ENCODE measurements around the gene SYNGAP1. TPM values are rescaled to one million over a fixed set of nuclear protein-coding genes. Genes with fewer than 3 reads are reported as not detected.

SYNGAP1 gene
- total and polyA plus RNA-seq, 9 of the 15 experiments (the other 6 are each of a cell fraction or from before 2014, with no cell fraction given), result 0.01 to 22.8 (median 3.2) TPM

DNA sequence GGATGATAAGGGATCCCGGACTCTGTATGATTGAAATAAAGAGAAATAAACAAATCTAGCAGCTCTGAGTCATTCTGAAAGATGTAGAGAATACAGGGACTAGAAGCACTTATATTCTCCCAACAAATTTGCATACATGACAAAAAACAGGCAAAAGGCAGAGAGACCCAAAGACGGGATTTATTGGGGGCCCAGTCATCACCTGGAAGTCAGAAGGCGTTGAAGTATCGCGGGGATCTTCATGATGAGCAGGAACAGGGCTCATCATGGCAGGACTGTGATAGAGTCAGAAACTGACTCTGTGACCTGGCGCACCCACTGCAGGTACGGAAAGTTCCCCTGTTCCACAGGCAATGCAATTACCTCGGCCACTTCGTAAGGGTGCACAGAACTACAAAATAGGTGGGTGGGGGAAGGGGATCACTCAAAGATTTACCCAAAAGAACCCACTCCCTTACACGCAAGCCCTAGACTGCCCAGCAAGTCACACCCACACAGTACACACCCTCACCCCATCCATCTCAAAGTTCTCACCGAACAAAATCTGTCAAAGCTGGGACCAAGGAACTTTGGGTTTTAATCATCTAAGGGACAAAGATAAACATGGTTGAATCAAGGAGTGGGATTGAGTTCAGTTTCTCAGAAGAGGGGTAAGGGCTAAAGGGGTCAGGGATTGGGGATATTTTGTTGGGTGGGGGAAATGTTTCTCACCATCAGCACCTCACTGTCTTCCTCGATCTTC is 3.3 kb upstream of the SYNGAP1 start (continued):
- TF ChIP-seq, protein P1, sequence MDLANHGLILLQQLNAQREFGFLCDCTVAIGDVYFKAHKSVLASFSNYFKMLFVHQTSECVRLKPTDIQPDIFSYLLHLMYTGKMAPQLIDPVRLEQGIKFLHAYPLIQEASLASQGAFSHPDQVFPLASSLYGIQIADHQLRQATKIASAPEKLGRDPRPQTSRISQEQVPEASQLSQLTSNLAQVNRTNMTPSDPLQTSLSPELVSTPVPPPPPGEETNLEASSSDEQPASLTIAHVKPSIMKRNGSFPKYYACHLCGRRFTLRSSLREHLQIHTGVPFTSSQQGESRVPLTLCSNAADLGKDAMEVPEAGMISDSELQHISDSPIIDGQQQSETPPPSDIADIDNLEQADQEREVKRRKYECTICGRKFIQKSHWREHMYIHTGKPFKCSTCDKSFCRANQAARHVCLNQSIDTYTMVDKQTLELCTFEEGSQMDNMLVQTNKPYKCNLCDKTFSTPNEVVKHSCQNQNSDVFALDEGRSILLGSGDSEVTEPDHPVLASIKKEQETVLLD (IDR thresholded peaks at IDR 0.05), result no peak
- TF ChIP-seq CBX3 (IDR thresholded peaks at IDR 0.05; ENCODE audit: borderline replicate concordance in 1 of 2, low read length in 2 of 2) (no peak), RCOR1 (IDR thresholded peaks at IDR 0.05; ENCODE audit: borderline replicate concordance in 1 of 2, low read depth in 2 of 2, low read length in 2 of 2) (0 out of 4 replicates have a peak, but pooled peaks of 1 of the 2 experiments have one; percentile 11), NFE2 (IDR thresholded peaks at IDR 0.05; ENCODE audit: low read depth) (no peak), KDM1A (IDR thresholded peaks at IDR 0.05) (0 out of 4 replicates have a peak, but pooled peaks of 1 of the 2 experiments have one; percentile 31), PPARD (CRISPR knock-in tag; IDR thresholded peaks at IDR 0.05) (no peak), ZNF507 (tag; conservative IDR thresholded peaks at IDR 0.05) (no peak), RAD21 (CRISPR knock-in tag; conservative IDR thresholded peaks at IDR 0.05 in 1 of 2, IDR thresholded peaks at IDR 0.05 in 1 of 2) (0 out of 4 replicates have a peak, but pooled peaks of 1 of the 2 experiments have one; percentile 3), MEF2A (IDR thresholded peaks at IDR 0.05; ENCODE audit: control insufficient read depth, low read depth, low read length) (no peak), MEF2D (tag; conservative IDR thresholded peaks at IDR 0.05; ENCODE audit: low read depth) (no peak), FOXM1 (IDR thresholded peaks at IDR 0.05; ENCODE audit: low read depth) (no peak), FOXM1 (CRISPR knock-in tag; IDR thresholded peaks at IDR 0.05; ENCODE audit: low read depth) (no peak), CBX2 (IDR thresholded peaks at IDR 0.05; ENCODE audit: insufficient read depth, low read length, poor library complexity, severe bottlenecking) (no peak), ESRRB (CRISPR knock-in tag; IDR thresholded peaks at IDR 0.05; ENCODE audit: borderline replicate concordance) (no peak)
- TF ChIP-seq, protein P2, sequence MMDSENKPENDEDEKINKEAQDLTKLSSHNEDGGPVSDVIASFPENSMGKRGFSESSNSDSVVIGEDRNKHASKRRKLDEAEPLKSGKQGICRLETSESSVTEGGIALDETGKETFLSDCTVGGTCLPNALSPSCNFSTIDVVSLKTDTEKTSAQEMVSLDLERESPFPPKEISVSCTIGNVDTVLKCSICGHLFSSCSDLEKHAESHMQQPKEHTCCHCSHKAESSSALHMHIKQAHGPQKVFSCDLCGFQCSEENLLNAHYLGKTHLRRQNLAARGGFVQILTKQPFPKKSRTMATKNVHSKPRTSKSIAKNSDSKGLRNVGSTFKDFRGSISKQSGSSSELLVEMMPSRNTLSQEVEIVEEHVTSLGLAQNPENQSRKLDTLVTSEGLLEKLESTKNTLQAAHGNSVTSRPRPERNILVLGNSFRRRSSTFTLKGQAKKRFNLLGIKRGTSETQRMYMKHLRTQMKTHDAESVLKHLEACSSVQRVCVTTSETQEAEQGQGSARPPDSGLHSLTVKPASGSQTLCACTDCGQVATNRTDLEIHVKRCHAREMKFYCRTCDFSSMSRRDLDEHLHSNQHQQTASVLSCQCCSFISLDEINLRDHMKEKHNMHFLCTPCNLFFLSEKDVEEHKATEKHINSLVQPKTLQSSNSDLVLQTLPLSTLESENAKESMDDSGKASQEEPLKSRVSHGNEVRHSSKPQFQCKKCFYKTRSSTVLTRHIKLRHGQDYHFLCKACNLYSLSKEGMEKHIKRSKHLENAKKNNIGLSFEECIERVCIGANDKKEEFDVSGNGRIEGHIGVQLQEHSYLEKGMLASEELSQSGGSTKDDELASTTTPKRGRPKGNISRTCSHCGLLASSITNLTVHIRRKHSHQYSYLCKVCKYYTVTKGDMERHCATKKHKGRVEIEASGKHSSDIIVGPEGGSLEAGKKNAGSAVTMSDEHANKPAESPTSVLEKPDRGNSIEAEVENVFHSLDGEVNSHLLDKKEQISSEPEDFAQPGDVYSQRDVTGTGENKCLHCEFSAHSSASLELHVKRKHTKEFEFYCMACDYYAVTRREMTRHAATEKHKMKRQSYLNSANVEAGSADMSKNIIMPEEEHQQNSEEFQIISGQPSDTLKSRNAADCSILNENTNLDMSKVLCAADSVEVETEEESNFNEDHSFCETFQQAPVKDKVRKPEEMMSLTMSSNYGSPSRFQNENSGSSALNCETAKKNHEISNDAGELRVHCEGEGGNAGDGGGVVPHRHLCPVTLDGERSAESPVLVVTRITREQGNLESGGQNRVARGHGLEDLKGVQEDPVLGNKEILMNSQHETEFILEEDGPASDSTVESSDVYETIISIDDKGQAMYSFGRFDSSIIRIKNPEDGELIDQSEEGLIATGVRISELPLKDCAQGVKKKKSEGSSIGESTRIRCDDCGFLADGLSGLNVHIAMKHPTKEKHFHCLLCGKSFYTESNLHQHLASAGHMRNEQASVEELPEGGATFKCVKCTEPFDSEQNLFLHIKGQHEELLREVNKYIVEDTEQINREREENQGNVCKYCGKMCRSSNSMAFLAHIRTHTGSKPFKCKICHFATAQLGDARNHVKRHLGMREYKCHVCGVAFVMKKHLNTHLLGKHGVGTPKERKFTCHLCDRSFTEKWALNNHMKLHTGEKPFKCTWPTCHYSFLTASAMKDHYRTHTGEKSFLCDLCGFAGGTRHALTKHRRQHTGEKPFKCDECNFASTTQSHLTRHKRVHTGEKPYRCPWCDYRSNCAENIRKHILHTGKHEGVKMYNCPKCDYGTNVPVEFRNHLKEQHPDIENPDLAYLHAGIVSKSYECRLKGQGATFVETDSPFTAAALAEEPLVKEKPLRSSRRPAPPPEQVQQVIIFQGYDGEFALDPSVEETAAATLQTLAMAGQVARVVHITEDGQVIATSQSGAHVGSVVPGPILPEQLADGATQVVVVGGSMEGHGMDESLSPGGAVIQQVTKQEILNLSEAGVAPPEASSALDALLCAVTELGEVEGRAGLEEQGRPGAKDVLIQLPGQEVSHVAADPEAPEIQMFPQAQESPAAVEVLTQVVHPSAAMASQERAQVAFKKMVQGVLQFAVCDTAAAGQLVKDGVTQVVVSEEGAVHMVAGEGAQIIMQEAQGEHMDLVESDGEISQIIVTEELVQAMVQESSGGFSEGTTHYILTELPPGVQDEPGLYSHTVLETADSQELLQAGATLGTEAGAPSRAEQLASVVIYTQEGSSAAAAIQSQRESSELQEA (IDR thresholded peaks at IDR 0.05; ENCODE audit: low read depth), result no peak
- TF ChIP-seq, protein P3, sequence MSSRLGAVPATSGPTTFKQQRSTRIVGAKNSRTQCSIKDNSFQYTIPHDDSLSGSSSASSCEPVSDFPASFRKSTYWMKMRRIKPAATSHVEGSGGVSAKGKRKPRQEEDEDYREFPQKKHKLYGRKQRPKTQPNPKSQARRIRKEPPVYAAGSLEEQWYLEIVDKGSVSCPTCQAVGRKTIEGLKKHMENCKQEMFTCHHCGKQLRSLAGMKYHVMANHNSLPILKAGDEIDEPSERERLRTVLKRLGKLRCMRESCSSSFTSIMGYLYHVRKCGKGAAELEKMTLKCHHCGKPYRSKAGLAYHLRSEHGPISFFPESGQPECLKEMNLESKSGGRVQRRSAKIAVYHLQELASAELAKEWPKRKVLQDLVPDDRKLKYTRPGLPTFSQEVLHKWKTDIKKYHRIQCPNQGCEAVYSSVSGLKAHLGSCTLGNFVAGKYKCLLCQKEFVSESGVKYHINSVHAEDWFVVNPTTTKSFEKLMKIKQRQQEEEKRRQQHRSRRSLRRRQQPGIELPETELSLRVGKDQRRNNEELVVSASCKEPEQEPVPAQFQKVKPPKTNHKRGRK (tag; IDR thresholded peaks at IDR 0.05), result no peak
